Cardiac muscle cell (in vitro differentiated cells and primary cell): ENCODE results near the gene SPACA6. TPM values are rescaled to one million over a fixed set of nuclear protein-coding genes. Genes with fewer than 3 reads are reported as not detected.

Experiments used
- DNase-seq, 2 donors: peaks; one replicate each; pipeline versions ENCODE4 v3.0.0 to v3.0.0-alpha.2; 2010 to 2017; ENCODE audit warnings: low read depth in 1 of 2, low spot score in 1 of 2
- H3K27ac ChIP-seq: fragments of 200-600 bp; sonication (generic); 2 replicates; pipeline ENCODE4 v1.5.1; 2016
- H3K27me3 ChIP-seq: fragments of 200-600 bp; sonication (generic); 2 replicates; pipeline ENCODE4 v1.6.0; 2016; ENCODE audit warnings: control low read depth
- H3K36me3 ChIP-seq: fragments of 200-600 bp; sonication (generic); 2 replicates; pipeline ENCODE4 v1.5.1; 2016; ENCODE audit warnings: control low read depth
- H3K4me1 ChIP-seq: fragments of 200-600 bp; sonication (generic); 2 replicates; pipeline ENCODE4 v1.8.1; 2017; ENCODE audit warnings: low read depth, mild to moderate bottlenecking, mixed run types
- H3K4me3 ChIP-seq: fragments of 200-600 bp; sonication (generic); 2 replicates; pipeline ENCODE4 v1.5.1; 2016; ENCODE audit warnings: mild to moderate bottlenecking
- H3K9me3 ChIP-seq: fragments of 200-600 bp; sonication (generic); 2 replicates; pipeline ENCODE4 v1.5.1; 2017; ENCODE audit warnings: low read depth, mild to moderate bottlenecking, control low read depth
- CTCF ChIP-seq: IDR thresholded peaks from 2 replicates; pipeline ENCODE4 v1.5.1; 2012; ENCODE audit warnings: low read depth, mild to moderate bottlenecking, low read length
- polyA plus RNA-seq: library from polyadenylated mRNA; unstranded; fragments of >200 nt; fragmentation: Nextera tagmentation; extraction: Ambion mirVana; gene quantifications from 2 replicates; pipeline ENCODE4 v1.2.1, GENCODE V29; 2016
- total RNA-seq: library from RNA; depleted of rRNA; stranded (reverse); fragments of >200 nt; gene quantifications from 2 replicates; pipeline ENCODE4 v1.2.3, GENCODE V29; 2016

Gene SPACA6
- total and polyA plus RNA-seq, 2 experiments from 2014 or later = 13.8 to 16.5 TPM

GRCh38 chr19:51722492-51722891 lies 29.4 kb downstream of the SPACA6 start:
- Histone ChIP-seq H3K27ac (no peak overlapping the region), H3K27me3 (peaks cover 41% of the 10 kb centered on the region), H3K4me1 (no peaks in the 10 kb centered on the region), H3K36me3 (no peaks in the 10 kb centered on the region), H3K4me3 (no peak overlapping the region), H3K9me3 (no peaks in the 10 kb centered on the region)
- TF ChIP-seq CTCF = no peak
- DNase-seq = no peak

GRCh38 chr19:51724543-51724942 lies 31.4 kb downstream of the SPACA6 start:
- H3K27me3 ChIP-seq = peaks cover 20% of the 10 kb centered on the region
- TF ChIP-seq CTCF = no peak
- no peaks in the 10 kb centered on the region for H3K9me3 ChIP-seq
- no peak overlapping the region for H3K27ac ChIP-seq
- H3K4me3 ChIP-seq = no peak overlapping the region
- no peaks in the 10 kb centered on the region for H3K4me1 ChIP-seq
- DNase-seq = peak in 1 of 2 donors; percentile 52
- no peaks in the 10 kb centered on the region for H3K36me3 ChIP-seq

- DNase-seq = peak in 1 of 2 donors; percentile 94
- no peak for TF ChIP-seq CTCF
- Histone ChIP-seq H3K36me3 (no peaks in the 10 kb centered on the region), H3K4me1 (no peaks in the 10 kb centered on the region), H3K9me3 (no peaks in the 10 kb centered on the region), H3K27ac (no peak overlapping the region), H3K27me3 (peaks cover 5% of the 10 kb centered on the region), H3K4me3 (no peak overlapping the region)
These were observed 32.9 kb downstream of the SPACA6 start for GRCh38 chr19:51726049-51726448.

- no peak for TF ChIP-seq CTCF
- Histone ChIP-seq H3K27me3 (no peaks in the 10 kb centered on the region), H3K4me3 (no peak overlapping the region), H3K27ac (no peak overlapping the region), H3K9me3 (no peaks in the 10 kb centered on the region), H3K36me3 (no peaks in the 10 kb centered on the region), H3K4me1 (no peaks in the 10 kb centered on the region)
- peak in 1 of 2 donors; percentile 56 for DNase-seq
These were observed 34.3 kb downstream of the SPACA6 start for GRCh38 chr19:51727349-51727880.

- Histone ChIP-seq H3K27ac (no peak overlapping the region), H3K4me3 (no peak overlapping the region), H3K36me3 (no peaks in the 10 kb centered on the region), H3K4me1 (no peaks in the 10 kb centered on the region), H3K27me3 (no peaks in the 10 kb centered on the region), H3K9me3 (no peaks in the 10 kb centered on the region)
- DNase-seq = peak in 1 of 2 donors; percentile 76
- no peak for TF ChIP-seq CTCF
These were observed 36.7 kb downstream of the SPACA6 start for GRCh38 chr19:51729781-51730180.
